Measurements from ENCODE around the gene ITIH2.

- no peak for TF ChIP-seq CTCF (IDR thresholded peaks at IDR 0.05)
- no peak for TF ChIP-seq EP300 (IDR thresholded peaks at IDR 0.05)
- no peak for TF ChIP-seq POLR2AphosphoS5 (IDR thresholded peaks at IDR 0.05)
Measured at GRCh38 chr10:7679256-7679655, 23.9 kb upstream of the ITIH2 start.

All from sigmoid colon (tissue), 4 donors.